Colonic mucosa (tissue), 4 donors: ENCODE measurements around the gene KBTBD3. TPM values are rescaled to one million over a fixed set of nuclear protein-coding genes. Genes with fewer than 3 reads are reported as not detected.

Experiments
- DNase-seq: peaks from one replicate; pipeline ENCODE4 v3.0.0-alpha.2; 2020
- H3K27ac ChIP-seq: fragments of 200-600 bp; one replicate; pipeline ENCODE4 v1.8.0; 2021
- H3K27me3 ChIP-seq: fragments of 200-600 bp; one replicate; pipeline ENCODE4 v1.8.0; 2021
- H3K36me3 ChIP-seq: fragments of 200-600 bp; one replicate; pipeline ENCODE4 v1.8.0; 2021
- H3K4me1 ChIP-seq: fragments of 200-600 bp; one replicate; pipeline ENCODE4 v1.8.0; 2021; ENCODE audit warnings: mild to moderate bottlenecking
- H3K4me3 ChIP-seq: fragments of 200-600 bp; one replicate; pipeline ENCODE4 v1.8.0; 2021
- H3K9ac ChIP-seq, 2 donors: one replicate each; pipeline ENCODE4 v1.7.0; 2013; ENCODE audit warnings: control low read depth in 2 of 2, low read depth in 2 of 2, low read length in 2 of 2
- H3K9me3 ChIP-seq: fragments of 200-600 bp; one replicate; pipeline ENCODE4 v1.8.0; 2021
- intact Hi-C: fragments of 100-400 bp; cut with DNase I; formaldehyde crosslinking; loops from one replicate; pipeline ENCODE4 v1.14.1; 2022
- total RNA-seq, 2 donors: library from RNA; stranded (reverse); fragmentation: NEBNext Ultra II Directional in 1 of 2; extraction: Animal tissue kit (Norgen Biotek cat#: 25700) in 1 of 2; gene quantifications; one replicate each; pipeline ENCODE4 v1.2.1, GENCODE V29; 2021
- TF ChIP-seq, protein P1 (sequence below): fragments of 200-600 bp; IDR thresholded peaks from one replicate; pipeline ENCODE4 v1.8.0; 2022; ENCODE audit warnings: antibody characterized with exemption, mild to moderate bottlenecking
- donor health status: healthy.
- donor health status: DM: no; HTN: no; CAD: no.
- donor health status: DM: no; HTN: no; CAD: no.

Gene KBTBD3
- total RNA-seq, 2 donors from 2014 or later, result 6.6 to 6.7 TPM

DNA sequence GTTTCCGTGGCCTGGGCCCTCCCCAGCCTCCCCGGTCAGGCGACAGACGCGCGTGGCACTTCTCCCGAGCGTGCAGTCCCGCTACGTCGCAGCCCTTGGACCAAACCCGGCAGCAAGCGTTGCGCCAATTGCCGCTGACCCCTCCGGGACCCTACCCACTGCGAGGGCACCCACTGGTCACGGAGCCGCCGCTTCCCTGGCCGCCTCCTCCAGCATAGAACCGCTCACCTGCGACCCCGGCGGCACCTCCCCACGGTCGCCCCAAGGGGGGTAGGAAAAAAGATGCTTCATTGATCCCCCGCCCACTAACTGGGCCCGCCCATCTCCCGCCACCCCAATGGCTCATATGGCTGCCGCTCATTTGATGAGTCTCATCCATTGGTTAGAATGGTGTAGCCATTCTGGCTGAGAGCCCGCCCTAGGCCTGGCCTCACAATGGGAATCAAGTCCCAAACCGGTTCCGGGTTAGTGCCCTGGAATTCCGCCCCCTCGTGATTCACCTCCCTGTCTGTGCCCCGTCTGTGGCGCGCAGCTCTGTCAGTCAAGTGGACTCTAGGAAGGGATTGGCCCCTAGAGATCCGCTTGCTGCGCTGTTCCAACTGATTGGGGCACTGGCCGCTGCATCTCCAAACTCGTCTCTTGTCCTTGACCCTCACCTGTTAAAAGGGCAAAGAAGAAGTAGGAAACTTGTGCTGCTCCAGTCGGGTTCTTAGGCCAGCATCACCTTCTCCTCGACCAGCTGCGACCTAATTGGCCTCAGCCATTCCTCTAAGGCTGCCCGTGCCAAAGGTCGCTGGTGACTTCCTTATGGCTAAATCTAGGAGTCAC is 55.0 kb downstream of the KBTBD3 start, which contains the start of gene MSANTD4:
MSANTD4 (minus strand) TSS at position 274 of the 828 bp plus-strand sequence. CDS start 11,323 bp downstream, outside the sequence.
- TF ChIP-seq, protein P1, sequence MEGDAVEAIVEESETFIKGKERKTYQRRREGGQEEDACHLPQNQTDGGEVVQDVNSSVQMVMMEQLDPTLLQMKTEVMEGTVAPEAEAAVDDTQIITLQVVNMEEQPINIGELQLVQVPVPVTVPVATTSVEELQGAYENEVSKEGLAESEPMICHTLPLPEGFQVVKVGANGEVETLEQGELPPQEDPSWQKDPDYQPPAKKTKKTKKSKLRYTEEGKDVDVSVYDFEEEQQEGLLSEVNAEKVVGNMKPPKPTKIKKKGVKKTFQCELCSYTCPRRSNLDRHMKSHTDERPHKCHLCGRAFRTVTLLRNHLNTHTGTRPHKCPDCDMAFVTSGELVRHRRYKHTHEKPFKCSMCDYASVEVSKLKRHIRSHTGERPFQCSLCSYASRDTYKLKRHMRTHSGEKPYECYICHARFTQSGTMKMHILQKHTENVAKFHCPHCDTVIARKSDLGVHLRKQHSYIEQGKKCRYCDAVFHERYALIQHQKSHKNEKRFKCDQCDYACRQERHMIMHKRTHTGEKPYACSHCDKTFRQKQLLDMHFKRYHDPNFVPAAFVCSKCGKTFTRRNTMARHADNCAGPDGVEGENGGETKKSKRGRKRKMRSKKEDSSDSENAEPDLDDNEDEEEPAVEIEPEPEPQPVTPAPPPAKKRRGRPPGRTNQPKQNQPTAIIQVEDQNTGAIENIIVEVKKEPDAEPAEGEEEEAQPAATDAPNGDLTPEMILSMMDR, result no peak
- intact Hi-C loops, result loop anchor here (5.0 kb wide), 1 partner anchor 55 kb away; the partner anchor contains the start of genes AASDHPPT and KBTBD3
- Histone ChIP-seq H3K36me3 (no peaks in the 10 kb centered on the region), H3K4me3 (peak within 1 kb of the TSS; percentile 90), H3K9me3 (no peaks in the 10 kb centered on the region), H3K9ac (peak within 1 kb of the TSS; percentile 54 to 73), H3K27me3 (no peaks in the 10 kb centered on the region), H3K4me1 (no peaks in the 10 kb centered on the region), H3K27ac (peak within 1 kb of the TSS; percentile 61)
- DNase-seq, result peak; percentile 99

DNA sequence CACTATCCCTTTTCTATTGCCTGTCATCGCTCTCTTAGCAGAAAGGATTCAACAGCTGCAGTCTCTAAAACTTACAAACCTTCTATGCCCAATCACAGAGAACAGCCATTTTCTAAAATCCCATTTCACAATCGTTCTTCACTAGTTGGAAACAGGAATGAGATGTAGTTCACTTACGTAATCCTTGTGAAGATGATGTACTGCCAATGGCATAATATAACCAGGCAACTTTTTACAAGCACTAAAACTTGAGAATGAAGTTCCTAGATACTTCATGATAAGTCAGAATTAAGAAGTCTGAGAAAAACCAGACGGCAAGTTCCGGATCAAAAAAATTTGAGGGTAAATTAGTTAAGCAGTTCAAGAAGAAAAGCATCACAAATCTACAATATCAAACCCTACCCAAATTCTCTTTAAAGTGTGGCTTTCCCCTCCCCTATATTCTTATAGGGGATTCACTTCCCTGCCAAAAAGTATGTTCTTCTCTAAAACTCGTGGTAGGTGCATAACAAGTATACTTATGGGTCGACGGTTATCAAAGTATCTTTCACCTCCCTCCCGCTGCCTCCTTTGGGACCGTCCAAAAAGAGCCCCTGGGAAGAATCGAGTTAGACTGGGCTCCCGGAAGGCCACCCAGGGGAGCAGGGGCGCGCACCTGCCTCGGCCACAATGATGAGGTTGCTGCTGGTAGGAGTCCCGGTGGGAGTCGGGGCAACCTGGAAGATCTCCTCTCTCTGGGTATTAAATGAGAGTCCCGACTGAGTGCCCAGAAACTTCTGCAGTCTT is 55.8 kb downstream of the KBTBD3 start:
- no peaks in the 10 kb centered on the region for H3K9me3 ChIP-seq
- DNase-seq, result no peak
- peak overlapping the region; percentile 90 for H3K4me3 ChIP-seq
- TF ChIP-seq, protein P1, result no peak
- H3K36me3 ChIP-seq, result no peaks in the 10 kb centered on the region
- H3K4me1 ChIP-seq, result no peaks in the 10 kb centered on the region
- no peaks in the 10 kb centered on the region for H3K27me3 ChIP-seq
- peak overlapping the region; percentile 61 for H3K27ac ChIP-seq
- intact Hi-C loops, result loop anchor here (5.0 kb wide), 1 partner anchor 56 kb away; the partner anchor contains the start of genes AASDHPPT and KBTBD3
- peak overlapping the region; percentile 54 to 73 for H3K9ac ChIP-seq

DNA sequence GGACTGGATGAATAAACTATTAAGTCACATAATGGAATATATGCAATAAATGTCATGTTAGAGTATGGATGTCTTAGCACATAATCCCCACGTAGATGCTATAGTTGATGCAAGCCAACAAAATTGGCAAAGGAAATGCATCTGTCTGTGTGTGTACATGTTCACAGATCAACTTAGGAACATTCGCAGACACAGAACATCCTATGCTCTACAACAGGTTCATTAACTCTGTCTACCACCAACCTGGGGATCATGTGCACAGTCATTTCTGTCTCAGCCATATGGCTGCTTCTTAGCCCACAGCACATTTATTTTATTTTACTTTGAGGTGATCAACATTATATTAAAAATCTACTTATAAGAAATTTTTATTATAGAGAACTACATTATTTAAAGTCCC is 60.1 kb downstream of the KBTBD3 start:
- intact Hi-C loops, result no loop called here
- H3K9me3 ChIP-seq, result no peaks in the 10 kb centered on the region
- H3K9ac ChIP-seq, result no peak overlapping the region
- no peak overlapping the region for H3K4me3 ChIP-seq
- TF ChIP-seq, protein P1, result no peak
- H3K4me1 ChIP-seq, result no peaks in the 10 kb centered on the region
- H3K27me3 ChIP-seq, result no peaks in the 10 kb centered on the region
- H3K36me3 ChIP-seq, result no peaks in the 10 kb centered on the region
- no peak overlapping the region for H3K27ac ChIP-seq
- DNase-seq, result no peak

DNA sequence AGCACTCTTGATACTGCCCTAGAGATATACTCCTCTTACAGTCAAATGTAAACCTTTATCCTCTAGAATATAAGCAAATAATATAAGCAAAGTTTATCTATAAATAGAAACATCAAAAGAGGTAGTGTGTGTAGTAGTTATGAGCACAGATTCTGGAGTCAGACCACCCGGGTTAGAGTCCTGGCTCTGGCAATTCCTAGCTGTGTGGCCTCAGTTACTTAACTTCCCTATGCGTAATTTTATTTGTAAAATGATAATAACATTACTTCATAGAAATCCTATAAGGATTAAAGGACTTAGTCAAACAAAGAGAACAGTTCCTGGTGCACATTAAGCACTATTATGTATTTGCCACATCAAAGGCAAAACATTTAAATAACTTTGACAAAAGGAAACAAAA is 62.1 kb downstream of the KBTBD3 start:
- no peaks in the 10 kb centered on the region for H3K27me3 ChIP-seq
- H3K36me3 ChIP-seq, result no peaks in the 10 kb centered on the region
- intact Hi-C loops, result no loop called here
- no peak overlapping the region for H3K4me3 ChIP-seq
- no peaks in the 10 kb centered on the region for H3K9me3 ChIP-seq
- H3K27ac ChIP-seq, result no peak overlapping the region
- DNase-seq, result no peak
- H3K9ac ChIP-seq, result no peak overlapping the region
- TF ChIP-seq, protein P1, result no peak
- no peaks in the 10 kb centered on the region for H3K4me1 ChIP-seq

DNA sequence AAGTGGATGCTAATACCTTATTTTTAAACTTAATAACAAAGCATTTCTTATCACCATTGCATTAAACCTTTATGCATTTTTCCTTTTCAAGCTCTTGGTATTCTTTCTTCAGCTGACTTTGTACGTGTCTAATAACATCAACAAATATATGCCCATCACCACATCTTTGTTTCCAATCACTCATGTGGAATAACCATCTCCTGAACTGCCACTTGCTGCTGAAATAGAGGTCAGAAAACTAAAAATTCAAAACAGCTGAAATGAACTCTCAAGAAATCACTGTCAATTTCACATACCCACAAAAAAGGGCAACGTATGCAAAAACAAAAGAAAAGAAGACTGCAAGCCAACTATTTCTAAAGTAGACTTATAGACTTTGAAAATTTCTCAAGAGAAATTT is 62.5 kb downstream of the KBTBD3 start:
- TF ChIP-seq, protein P1, result no peak
- DNase-seq, result no peak
- no peaks in the 10 kb centered on the region for H3K9me3 ChIP-seq
- no peaks in the 10 kb centered on the region for H3K36me3 ChIP-seq
- H3K9ac ChIP-seq, result no peak overlapping the region
- no peaks in the 10 kb centered on the region for H3K27me3 ChIP-seq
- H3K27ac ChIP-seq, result no peak overlapping the region
- intact Hi-C loops, result no loop called here
- H3K4me1 ChIP-seq, result no peaks in the 10 kb centered on the region
- no peak overlapping the region for H3K4me3 ChIP-seq
